Effector CD4-positive, alpha-beta T cell (primary cell): ENCODE measurements around the gene SLC38A11. TPM values are rescaled to one million over a fixed set of nuclear protein-coding genes. Genes with fewer than 3 reads are reported as not detected.
"Not testable (repeated sequence)": the region's sequence is repeated elsewhere in the genome, so short reads cannot be mapped to it uniquely, and the experiment has no call there.

Experiments
- DNase-seq: peaks from one replicate; pipeline ENCODE4 v3.0.0-alpha.2; 2020
- total RNA-seq: gene quantifications from one replicate; lab custom pipeline; 2026; lab: John Stamatoyannopoulos, UW

SLC38A11 gene
- total RNA-seq = not detected

- no peak for DNase-seq
Observed at GRCh38 chr2:164954954-164955701, at the start of gene SLC38A11. Gene SLC38A11, minus strand, starts transcription at chr2:164955525. Its CDS starts 278 bp downstream, at chr2:164955247.

- no peak for DNase-seq
Observed at GRCh38 chr2:165003443-165004130, 48.3 kb upstream of the SLC38A11 start.

GRCh38 chr2:165002638-165003037 lies 47.3 kb upstream of the SLC38A11 start:
- DNase-seq = no peak

GRCh38 chr2:164994664-164995299 lies 39.5 kb upstream of the SLC38A11 start:
- DNase-seq = not testable (repeated sequence)

- DNase-seq = no peak
Observed at GRCh38 chr2:164993287-164994016, 38.1 kb upstream of the SLC38A11 start.

- peak; percentile 32 for DNase-seq
Observed at GRCh38 chr2:164992818-164993217, 37.5 kb upstream of the SLC38A11 start.

GRCh38 chr2:164992093-164992454 lies 36.7 kb upstream of the SLC38A11 start:
- DNase-seq = not testable (repeated sequence)

- not testable (repeated sequence) for DNase-seq
Observed at GRCh38 chr2:164991361-164992092, 36.2 kb upstream of the SLC38A11 start.

GRCh38 chr2:164990953-164991352 lies 35.6 kb upstream of the SLC38A11 start:
- not testable (repeated sequence) for DNase-seq

- not testable (repeated sequence) for DNase-seq
Observed at GRCh38 chr2:164988805-164989204, 33.5 kb upstream of the SLC38A11 start.

- not testable (repeated sequence) for DNase-seq
Observed at GRCh38 chr2:164986027-164986426, 30.7 kb upstream of the SLC38A11 start.

- no peak for DNase-seq
Observed at GRCh38 chr2:164984428-164984827, 29.1 kb upstream of the SLC38A11 start.

GRCh38 chr2:164981217-164981990 lies 26.1 kb upstream of the SLC38A11 start:
- no peak for DNase-seq

GRCh38 chr2:164980688-164981087 lies 25.4 kb upstream of the SLC38A11 start:
- DNase-seq = not testable (repeated sequence)

GRCh38 chr2:164979113-164979512 lies 23.8 kb upstream of the SLC38A11 start:
- no peak for DNase-seq

- not testable (repeated sequence) for DNase-seq
Observed at GRCh38 chr2:164976875-164977470, 21.6 kb upstream of the SLC38A11 start.

GRCh38 chr2:164976301-164976700 lies 21.0 kb upstream of the SLC38A11 start:
- no peak for DNase-seq

- DNase-seq = no peak
Observed at GRCh38 chr2:164975891-164976290, 20.6 kb upstream of the SLC38A11 start.

GRCh38 chr2:164974221-164974620 lies 18.9 kb upstream of the SLC38A11 start:
- no peak for DNase-seq

- no peak for DNase-seq
Observed at GRCh38 chr2:164972216-164972615, 16.9 kb upstream of the SLC38A11 start.
